Stimulated activated naive CD8-positive, alpha-beta T cell treated with anti-CD3 and anti-CD28 coated beads, Interleukin-15, Interleukin-2, amounts not matched to agents 100 U/mL and 50 U/mL, for 24 hours (primary cell): ENCODE results near the gene KLHL42.

Experiments used
- ATAC-seq: fragments of 150-1000 bp; cut with Tn5 transposase; one replicate; pipeline ENCODE4 v1.10.0; 2021
- DNase-seq: peaks from one replicate; pipeline ENCODE4 v3.0.0; 2021

The KLHL42 gene

GRCh38 chr12:27780612-27781408 lies 777 bp downstream of the KLHL42 start:
- DNase-seq (peak; percentile 45), ATAC-seq (peak; percentile 37)

GRCh38 chr12:27781680-27782079 lies 1.6 kb downstream of the KLHL42 start:
- DNase-seq (no peak), ATAC-seq (no peak)

GRCh38 chr12:27782481-27782880 lies 2.4 kb downstream of the KLHL42 start:
- no peak for DNase-seq
- ATAC-seq = no peak

GRCh38 chr12:27785882-27786570 lies 6.0 kb downstream of the KLHL42 start:
- ATAC-seq = peak; percentile 55
- DNase-seq = no peak

GRCh38 chr12:27787559-27787958 lies 7.5 kb downstream of the KLHL42 start:
- ATAC-seq = no peak

GRCh38 chr12:27790179-27790578 lies 10.1 kb downstream of the KLHL42 start:
- ATAC-seq (no peak), DNase-seq (no peak)

More at GRCh38 chr12:27787559-27787958, 7.5 kb downstream of the KLHL42 start:
- no peak for DNase-seq

- ATAC-seq (peak; percentile 59), DNase-seq (no peak)
Observed at GRCh38 chr12:27794818-27795584, 15.0 kb downstream of the KLHL42 start.

GRCh38 chr12:27796128-27796527 lies 16.1 kb downstream of the KLHL42 start:
- ATAC-seq (no peak), DNase-seq (no peak)

GRCh38 chr12:27797301-27798025 lies 17.4 kb downstream of the KLHL42 start:
- no peak for ATAC-seq

GRCh38 chr12:27800819-27801218 lies 20.8 kb downstream of the KLHL42 start:
- DNase-seq (no peak), ATAC-seq (no peak)

More at GRCh38 chr12:27797301-27798025, 17.4 kb downstream of the KLHL42 start:
- DNase-seq = no peak

- peak; percentile 55 for ATAC-seq
Observed at GRCh38 chr12:27801630-27802029, 21.6 kb downstream of the KLHL42 start.

GRCh38 chr12:27802511-27802910 lies 22.5 kb downstream of the KLHL42 start:
- no peak for DNase-seq
- ATAC-seq = peak; percentile 73

More at GRCh38 chr12:27801630-27802029, 21.6 kb downstream of the KLHL42 start:
- DNase-seq = no peak

- no peak for DNase-seq
- ATAC-seq = no peak
Observed at GRCh38 chr12:27802936-27803335, 22.9 kb downstream of the KLHL42 start.

GRCh38 chr12:27805238-27805637 lies 25.2 kb downstream of the KLHL42 start:
- DNase-seq (no peak), ATAC-seq (no peak)

GRCh38 chr12:27806259-27806658 lies 26.2 kb downstream of the KLHL42 start:
- ATAC-seq = no peak
- no peak for DNase-seq

GRCh38 chr12:27807063-27807703 lies 27.1 kb downstream of the KLHL42 start:
- DNase-seq = peak; percentile 38
- peak; percentile 66 for ATAC-seq

GRCh38 chr12:27808841-27809240 lies 28.8 kb downstream of the KLHL42 start:
- DNase-seq (no peak), ATAC-seq (no peak)

GRCh38 chr12:27810756-27811155 lies 30.7 kb downstream of the KLHL42 start:
- ATAC-seq = no peak
- DNase-seq = no peak

GRCh38 chr12:27812502-27812901 lies 32.5 kb downstream of the KLHL42 start:
- no peak for ATAC-seq
- no peak for DNase-seq

- DNase-seq = no peak
- ATAC-seq = no peak
Observed at GRCh38 chr12:27814411-27814810, 34.4 kb downstream of the KLHL42 start.

GRCh38 chr12:27814851-27815591 lies 35.0 kb downstream of the KLHL42 start:
- DNase-seq (no peak), ATAC-seq (no peak)
